COLO829 (cell line): ENCODE data around the gene TXLNB.
A peak's percentile ranks its signal among the peaks of the same experiment; 100 is the strongest.
"Not testable (repeated sequence)": the region's sequence is repeated elsewhere in the genome, so short reads cannot be mapped to it uniquely, and the experiment has no call there.

ENCODE experiments used
- DNase-seq: peaks from one replicate; pipeline ENCODE4 v3.0.0; 2012; ENCODE audit warnings: low spot score

The TXLNB gene

DNA sequence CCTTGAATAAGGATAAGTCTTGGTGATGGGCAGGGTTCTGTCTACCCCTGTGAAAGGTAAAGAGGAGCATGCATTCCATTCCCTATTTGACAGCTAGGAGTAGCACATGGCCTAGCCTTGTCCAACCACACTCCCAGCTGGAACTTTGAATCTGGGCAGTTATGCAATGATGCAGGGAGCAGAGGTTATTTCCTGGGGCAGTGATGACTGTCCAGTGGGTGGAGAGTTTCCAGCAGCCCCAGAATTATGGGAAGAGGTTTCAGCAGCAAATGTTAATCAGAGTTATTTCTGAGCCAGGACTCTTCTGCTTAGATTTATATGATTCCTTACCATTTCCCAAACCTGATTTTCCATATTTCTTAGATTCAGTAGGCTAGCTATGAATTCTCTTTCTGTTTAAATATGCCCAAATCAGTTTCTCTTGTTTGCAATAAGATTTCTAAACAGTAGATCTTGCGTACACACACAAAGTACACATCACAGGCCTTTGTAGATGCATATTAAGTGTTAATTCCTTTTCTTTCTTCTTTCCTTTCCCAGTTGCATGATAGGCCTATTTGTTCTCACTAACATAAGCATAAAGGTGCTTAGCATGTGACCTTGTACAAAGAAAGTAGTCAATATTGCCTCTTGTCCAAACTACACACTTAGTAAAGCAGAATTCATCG lies 17.3 kb upstream of the TXLNB start:
- peak; percentile 25 for DNase-seq

DNA sequence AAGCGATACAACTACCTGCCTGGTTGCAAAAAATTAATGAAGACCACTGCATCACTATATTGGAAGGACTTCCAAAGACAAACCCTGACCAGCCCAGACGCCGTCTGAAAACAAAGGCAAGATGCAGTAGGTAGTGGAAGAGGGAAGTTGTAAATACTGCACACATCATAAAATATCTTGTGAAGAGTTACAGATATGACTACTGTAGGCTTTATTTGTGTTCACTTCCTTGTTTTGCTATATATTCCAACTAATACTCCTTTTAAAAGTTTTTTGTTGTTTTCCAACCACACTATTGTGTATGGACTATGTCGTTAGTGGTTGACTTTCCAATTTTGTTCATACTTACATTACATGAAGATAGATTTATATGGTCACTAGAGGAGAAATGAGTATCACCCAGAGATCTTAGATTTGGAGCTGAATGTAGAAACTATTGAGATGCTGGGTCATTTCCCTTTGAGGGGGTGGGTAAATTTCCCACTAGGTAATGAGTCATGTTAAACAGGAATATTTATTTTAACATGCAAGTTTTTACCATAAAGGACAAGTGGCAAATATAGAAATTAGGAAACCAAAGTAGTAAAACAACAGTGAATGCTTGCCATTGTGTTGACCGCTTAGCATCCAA lies 16.6 kb upstream of the TXLNB start:
- no peak for DNase-seq

DNA sequence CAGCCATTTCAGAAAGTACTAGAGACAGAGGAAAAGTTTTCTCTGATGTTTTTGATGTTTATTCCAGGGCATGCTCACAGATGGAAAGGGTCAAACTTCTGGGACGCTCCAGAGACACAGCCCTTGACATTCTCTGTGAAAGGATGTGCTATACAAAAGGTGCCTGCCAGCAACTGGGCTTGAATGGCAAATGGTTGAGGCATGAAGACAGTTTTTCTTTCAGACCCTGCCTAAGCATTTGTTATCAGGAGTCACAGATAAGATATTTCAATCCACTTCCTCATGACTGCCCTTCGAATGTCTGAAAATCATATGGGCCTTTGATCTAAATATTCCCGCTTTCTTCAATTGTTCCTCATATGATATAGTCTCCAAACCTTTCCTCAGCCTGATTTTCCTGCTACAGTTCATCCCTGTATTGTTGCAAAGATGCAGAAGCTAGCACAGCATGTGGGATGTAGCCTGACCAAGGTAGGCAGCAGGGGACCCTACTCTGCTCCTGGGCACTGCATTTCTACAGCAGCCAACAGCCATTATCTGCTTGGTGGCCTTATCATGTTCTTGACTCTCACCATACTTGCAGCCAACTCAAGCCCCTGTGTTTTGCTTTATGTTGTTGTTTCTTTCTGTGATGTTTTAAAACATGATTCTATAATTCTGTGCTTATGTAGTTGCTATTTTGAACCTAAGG lies 14.6 kb upstream of the TXLNB start:
- no peak for DNase-seq

DNA sequence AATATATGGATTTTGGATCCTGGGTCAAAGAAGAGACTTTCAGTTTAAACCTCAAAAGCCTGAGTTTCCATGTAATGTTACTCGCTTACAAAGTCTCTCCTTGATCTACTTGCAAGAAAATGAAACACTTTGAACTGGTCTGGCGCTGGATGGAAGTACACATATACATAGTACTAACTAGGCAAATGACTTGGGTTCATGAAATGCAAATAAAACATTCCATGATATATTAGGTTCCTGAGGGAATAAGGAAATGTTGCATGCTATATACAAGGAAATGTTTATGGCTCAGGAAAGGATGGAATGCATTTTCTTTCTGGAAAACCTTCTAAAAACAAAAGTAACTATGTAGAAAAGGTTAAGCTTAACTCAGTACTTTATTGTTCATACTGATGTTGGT lies 11.4 kb upstream of the TXLNB start:
- DNase-seq: no peak

DNA sequence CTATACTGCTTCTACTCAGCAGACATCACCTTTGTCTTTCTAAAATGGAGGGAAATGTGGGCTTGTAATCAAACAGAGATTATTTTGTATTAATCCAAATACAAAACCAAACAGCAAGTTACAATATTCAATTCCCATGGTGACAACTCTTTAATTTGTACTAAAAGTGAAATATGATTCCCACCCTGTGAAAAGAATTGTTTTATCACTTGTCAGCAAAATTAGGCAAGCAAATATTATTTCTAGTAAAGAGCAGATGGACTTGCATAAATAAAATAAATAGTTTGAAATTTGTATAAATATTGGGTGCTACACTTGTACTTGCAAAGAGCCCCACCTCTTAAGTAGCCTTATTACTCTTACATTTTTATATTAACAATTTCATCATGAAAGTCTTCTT lies 6.1 kb upstream of the TXLNB start:
- no peak for DNase-seq

DNA sequence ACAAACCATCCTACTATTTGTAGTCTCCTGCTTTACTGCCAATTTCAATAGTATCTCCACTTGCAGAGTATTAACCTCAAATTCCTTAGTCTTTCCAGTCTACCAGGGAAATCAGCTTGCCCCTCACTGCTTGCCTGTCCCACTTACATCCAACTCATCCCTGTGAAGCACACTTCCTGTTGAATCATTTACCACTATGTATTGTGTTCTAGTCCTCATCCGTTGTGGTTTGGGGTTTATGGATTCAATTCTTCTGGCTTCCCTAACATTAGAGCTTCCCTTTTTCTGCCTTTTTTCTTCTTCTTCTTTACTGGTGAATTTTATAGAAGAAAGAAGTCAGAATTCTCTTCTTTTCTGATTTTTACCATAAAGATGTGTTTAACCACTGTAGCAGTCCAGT lies 5.1 kb upstream of the TXLNB start:
- DNase-seq: no peak

DNA sequence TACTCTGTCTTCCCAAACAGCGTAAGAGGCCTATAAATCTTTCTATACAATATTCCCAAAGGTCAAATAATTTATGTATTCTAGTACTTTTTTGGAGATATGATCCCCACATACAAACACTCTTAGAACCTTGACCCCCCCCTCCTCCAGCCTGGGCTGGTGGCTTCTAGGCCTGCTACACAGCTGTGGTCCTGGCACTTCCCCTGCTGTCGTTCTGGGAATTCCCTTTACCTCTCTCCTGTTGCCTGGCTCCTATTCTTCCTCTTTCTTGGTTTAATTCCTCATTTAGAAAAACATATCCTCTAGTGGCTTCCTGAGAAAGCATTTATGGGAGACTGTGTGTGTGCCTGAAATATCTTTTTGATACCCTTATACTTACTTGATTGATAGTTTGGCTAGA lies 4.1 kb upstream of the TXLNB start:
- DNase-seq: no peak

DNA sequence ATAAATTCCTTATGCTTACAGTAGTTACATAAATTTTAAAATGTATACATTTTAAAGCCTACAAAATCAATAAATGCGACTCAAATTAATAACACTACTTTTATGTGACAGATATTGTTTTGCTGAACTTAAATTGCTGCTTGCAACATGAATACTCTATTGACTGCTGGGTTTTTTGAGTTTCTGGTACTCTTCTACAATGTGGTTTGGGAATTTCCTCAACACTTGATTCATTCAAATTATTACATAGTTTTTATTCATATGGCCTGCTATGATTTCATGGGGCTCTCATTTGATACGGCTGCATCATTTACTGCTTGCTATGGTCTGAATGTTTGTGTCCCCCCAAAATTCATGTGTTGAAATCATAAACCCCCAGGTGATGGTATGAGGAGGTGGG lies 2.3 kb upstream of the TXLNB start:
- no peak for DNase-seq

DNA sequence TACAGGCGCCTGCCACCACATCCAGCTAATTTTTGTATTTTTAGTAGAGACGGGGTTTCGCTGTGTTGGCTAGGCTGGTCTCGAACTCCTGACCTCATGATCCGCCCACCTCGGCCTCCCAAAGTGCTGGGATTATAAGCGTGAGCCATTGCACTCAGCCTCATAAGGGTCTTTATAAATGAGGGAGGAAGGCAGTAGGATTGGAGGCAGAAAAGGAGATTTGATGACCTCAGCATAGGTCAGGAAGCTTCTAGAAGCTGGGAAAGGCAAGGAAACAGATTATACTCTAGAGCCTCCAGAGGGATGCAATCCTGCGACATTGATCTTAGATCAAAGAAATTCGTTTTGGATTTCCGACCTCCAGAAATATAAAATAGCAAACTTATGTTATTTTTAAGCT lies 1.4 kb upstream of the TXLNB start:
- DNase-seq: not testable (repeated sequence)

DNA sequence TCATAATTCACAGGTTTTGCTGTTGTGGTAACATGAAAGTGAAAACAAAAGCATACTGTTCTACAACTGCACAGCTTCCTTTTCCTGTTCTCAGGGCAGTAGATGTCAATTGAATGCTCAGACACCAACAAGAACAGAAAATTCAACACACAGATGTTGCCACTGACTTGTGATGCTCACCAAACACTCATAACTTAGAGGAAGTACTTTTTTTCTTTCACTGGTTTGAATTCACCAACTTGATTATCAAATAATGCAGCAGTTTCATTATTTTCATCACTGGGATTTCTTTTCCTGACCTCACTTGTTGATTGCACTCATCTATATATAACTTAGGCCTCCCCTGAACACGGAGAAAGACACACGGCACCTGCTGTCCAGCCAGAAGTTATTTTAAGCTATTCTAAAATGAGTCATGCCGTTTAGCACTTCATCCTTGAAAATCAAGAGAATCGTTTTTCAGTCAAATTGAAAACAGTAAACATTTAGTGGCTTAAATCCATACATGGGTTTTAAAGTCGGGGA lies 949 bp downstream of the TXLNB start:
- peak; percentile 25 for DNase-seq

DNA sequence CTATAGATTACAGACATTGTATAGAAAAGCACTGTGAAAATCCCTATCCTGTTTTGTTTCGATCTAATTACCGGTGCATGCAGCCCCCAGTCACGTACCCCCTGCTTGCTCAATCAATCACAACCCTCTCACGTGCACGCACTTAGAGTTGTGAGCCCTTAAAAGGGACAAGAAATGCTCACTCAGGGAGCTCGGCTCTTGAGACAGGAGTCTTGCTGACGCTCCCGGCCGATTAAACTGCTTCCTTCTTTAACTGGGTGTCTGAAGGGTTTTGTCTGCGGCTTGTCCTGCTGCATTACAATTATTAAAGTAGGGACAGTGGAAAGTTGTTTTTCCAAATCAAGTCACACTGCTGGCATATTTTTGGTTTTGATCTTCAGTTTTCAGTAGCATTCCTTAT lies 2.6 kb downstream of the TXLNB start:
- DNase-seq: no peak

DNA sequence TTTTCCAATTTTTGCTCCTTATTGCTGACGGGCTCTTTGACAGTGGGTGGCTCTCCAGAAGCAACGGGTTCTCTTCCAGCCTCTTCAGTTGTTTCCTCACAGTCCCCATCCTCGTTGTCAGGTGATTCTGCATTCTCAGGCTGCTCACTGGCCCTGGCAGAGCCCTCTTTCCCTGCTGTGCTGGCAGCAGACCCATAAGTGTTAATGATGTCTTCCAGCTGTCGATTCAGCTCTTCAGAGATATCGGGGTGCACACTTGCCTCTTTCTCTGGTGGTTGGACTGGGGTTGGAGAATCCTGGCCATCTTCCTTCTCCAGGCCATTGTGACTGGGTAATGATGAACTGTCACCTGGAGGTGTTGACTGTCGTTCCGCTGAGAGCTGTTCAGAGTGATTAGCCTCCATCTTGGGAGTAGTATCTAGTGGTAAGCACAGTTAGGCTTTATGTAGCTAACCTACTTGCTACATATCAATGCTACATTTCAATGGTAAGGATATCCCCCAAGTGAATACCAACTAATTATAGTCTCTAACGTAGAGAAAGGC lies 3.2 kb downstream of the TXLNB start:
- DNase-seq: no peak

DNA sequence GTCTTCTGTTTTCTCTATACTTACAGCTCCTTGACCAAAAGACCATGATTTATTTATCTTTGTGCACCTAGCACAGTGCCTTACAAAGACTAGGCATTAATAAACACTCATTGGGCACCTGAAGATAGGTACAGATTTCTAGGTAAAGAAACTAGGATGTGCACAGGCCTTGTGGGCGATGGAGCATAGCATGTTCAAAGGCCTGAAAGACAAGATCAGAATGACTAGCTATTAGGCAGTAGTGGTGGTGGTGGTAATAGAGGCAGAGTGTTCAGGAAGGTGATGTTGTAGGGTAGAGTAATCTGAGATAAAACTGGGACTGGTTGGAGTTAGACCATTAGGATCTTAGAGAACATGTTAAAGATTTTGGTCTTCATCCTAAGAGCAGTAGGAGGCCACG lies 3.9 kb downstream of the TXLNB start:
- no peak for DNase-seq

DNA sequence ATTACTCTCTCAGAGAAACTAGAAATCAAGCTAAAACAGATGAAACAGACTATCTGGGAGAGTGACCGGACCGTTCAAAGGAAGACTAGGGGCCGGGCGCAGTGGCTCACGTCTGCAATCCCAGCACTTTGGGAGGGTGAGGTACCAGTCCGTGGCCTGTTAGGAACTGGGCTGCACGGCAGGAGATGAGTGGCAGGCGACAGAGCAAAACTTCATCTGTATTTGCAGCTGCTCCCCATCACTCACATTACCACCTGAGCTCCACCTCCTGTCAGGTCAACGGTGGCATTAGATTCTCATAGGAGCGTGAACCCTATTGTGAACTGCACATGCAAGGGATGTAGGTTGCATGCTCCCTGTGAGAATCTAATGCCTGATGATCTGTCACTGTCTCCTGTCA lies 5.4 kb downstream of the TXLNB start:
- DNase-seq: not testable (repeated sequence)

DNA sequence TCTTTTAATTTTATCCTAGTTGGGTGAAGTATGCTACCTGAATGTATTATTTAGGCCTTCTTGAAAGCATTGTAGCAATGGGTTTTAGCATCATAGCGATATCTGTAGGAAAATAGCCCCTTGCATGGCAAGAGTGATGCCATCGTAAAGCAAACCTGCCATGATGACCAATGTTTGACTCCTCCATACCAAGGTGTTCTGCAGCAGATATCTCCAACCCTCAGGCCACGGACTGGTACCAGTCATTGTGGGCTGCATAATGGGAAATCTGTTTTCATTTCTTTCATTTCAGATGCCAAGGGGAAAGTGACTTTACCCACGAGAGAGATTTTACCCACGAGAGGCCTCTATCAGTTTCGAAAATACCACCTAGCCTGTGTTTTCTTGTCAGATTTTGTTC lies 6.2 kb downstream of the TXLNB start:
- DNase-seq: no peak

DNA sequence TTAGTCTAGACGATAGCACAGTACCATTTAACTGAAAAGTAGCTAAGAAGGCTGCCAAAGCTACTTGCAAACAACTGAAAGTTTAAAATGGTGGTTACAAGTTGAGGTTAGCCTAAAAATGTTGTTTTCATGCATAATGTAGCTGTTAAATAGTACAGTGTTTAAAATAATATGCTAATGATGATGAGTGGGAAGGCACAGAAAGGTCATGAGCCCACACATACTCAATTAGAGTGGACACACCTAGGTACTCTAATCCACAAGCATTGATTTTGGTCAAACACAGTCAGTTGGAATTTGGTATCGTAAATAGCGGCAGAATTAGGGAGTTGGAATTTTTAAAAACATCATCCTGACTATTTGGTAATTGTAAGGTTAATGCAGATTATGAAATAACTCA lies 7.0 kb downstream of the TXLNB start:
- no peak for DNase-seq

DNA sequence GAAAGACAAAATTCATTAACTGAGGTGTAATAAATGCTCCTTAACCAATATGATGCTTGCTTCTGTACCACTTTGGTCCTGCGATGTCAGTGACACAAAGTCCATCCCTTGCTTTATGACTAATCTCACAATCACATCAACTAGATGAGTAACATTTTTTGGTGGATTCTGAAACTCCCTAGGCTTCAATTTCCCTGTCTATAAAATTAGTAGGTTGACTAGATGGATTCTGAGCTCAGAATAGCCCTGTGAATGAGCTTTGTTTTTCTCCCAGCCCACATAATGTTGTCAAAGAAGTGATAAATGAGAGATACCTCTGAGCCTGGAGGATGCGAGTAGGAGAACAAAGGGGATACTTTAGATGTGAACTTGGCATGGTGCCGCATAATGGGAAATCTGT lies 9.1 kb downstream of the TXLNB start:
- DNase-seq: peak; percentile 61

DNA sequence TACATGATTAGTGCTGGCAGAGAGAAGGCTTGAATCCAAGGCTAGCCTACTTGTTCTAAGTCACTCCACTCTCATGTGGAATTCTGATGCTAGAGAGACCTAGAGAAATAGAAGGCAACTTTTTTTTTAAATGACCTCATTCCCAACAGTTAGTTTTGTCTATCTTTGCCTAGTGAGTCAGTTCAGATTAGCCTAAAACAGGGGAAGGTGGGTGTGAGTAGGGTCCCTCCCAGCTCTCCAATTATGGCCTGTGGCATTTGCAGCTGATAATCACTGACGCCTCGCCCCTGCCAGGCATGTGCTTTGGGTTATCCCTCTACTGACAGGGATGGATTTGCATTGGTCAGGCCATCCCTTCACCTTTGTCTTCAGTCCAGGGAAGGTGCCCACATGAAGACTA lies 13.6 kb downstream of the TXLNB start:
- no peak for DNase-seq

DNA sequence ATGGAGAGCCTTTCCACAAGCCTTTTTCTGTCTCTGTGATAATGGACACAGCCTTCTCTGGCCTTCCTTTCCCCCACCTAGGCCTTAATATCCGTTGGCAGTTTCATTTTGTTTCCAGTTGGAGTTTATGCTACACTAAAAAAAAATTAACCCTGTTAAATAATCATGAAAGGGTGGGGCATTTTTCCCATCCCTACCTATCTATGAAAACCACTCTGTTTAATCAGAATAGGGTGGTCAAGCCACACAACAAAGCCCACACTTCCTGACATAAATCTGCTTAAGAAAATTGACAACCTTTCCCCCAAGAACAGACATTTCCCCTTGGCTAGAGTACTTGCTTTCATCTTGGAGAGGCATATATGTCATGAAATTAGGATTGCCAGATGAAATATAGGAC lies 14.2 kb downstream of the TXLNB start:
- no peak for DNase-seq

DNA sequence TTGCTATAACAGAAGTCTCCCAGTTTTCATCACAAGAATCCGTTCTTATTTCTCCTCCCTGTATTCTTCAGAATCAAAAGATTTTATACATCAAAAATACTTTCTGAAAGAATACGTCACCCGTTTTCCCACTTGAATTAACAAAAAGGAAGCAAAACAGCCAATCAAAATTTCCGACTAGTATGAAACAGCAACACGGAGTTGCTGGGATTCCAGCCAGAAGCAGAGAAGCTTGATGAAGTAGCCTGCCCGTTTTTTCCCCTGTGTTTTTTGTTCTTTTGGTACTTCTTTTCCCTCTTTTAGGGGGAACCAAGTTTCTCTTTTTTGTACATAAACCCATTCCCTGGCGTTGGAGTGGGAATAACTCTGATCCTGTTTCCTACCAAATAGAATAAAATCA lies 14.6 kb downstream of the TXLNB start:
- DNase-seq: no peak

DNA sequence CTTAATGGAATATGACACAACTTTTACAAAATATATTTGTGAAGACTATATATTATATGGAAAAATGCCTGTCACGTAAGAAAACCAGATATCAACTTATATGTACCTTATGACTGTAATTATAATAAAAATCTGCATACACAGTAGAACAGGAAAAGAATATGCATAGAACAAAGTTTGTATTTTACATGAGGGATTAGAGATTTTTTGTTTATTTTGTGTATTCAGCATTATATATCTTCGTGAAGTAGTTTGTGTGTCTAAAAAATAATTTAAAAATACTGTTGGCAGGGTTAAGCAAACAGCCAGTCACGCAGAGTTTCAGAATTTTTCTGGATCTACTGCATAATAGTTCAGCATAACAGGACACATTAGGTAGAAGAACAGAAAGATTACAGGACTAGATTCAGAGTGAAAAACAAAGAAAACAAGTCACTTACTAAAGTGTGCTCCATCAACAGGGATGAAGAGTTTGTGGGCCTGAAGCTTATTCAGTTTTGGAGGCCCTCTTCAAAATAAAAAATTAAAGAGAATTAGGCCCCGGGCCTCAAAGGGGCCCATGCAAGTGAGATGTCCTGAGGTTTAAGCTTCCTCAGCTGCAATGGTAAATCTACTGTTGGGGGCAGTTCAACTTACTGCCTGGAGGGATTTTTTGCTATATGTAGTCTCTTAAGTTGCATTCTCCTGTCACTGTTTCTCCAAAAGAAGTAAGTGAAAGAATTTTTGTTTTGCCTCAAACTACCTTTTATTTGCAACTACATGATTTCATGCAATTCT lies 16.3 kb downstream of the TXLNB start:
- DNase-seq: no peak

DNA sequence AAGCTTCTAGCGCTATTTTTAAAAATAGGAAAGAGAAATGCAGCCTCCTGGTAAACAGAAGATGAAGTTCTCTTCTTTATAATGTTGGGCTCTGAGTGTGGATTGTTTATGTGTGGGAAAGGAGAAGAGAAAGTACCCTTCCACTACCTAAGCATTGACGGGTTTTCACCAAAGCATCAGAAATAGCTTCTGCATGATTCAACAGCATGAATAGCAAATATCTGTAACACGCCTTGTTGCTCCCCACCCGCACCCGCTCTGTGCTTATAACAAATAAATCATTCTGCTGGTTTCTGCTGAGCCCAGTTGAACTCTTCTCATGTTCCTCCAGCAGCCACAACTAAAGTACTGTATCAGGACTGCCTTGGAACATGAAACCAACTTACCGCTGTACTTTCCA lies 20.7 kb downstream of the TXLNB start:
- no peak for DNase-seq
